Vagina (tissue), 2 donors: ENCODE results near the gene SMIM12. TPM values are rescaled to one million over a fixed set of nuclear protein-coding genes. Genes with fewer than 3 reads are reported as not detected.

Source experiments
- DNase-seq, 2 donors: peaks; one replicate each; pipeline ENCODE4 v3.0.0-alpha.2; 2017; ENCODE audit errors: extremely low spot score in 2 of 2
- H3K27ac ChIP-seq: fragments of 200-600 bp; sonication (generic); one replicate; pipeline ENCODE4 v1.5.1; 2019
- H3K27me3 ChIP-seq: fragments of 200-600 bp; sonication (generic); one replicate; pipeline ENCODE4 v1.5.1; 2019
- H3K36me3 ChIP-seq, 2 donors: fragments of 200-600 bp; sonication (generic); one replicate each; pipeline ENCODE4 v1.5.1; 2017 to 2019
- H3K4me1 ChIP-seq: fragments of 200-600 bp; sonication (generic); one replicate; pipeline ENCODE4 v1.5.1; 2019
- H3K4me3 ChIP-seq, 2 donors: fragments of 200-600 bp; sonication (generic); 1 replicate in 1 of 2; 2 replicates in 1 of 2; pipeline ENCODE4 v1.5.1; 2016 to 2019
- H3K9me3 ChIP-seq: fragments of 200-600 bp; sonication (generic); one replicate; pipeline ENCODE4 v1.5.1; 2019
- CTCF ChIP-seq, 3 experiments: fragments of 450-650 bp in 2 of 3; fragments of 200-600 bp in 1 of 3; sonication (generic) in 1 of 3; IDR thresholded peaks; one replicate each; pipeline ENCODE4 v1.5.1; 2017 to 2019; ENCODE audit warnings: antibody characterized with exemption in 3 of 3, mild to moderate bottlenecking in 2 of 3, moderate library complexity in 2 of 3
- POLR2A ChIP-seq, 2 donors: fragments of 450-650 bp; IDR thresholded peaks; one replicate each; pipeline ENCODE4 v1.6.1; 2017; ENCODE audit warnings: antibody characterized with exemption in 2 of 2, mild to moderate bottlenecking in 2 of 2, moderate library complexity in 2 of 2
- POLR2AphosphoS5 ChIP-seq, 2 donors: sonication (generic); formaldehyde crosslinking; IDR thresholded peaks; one replicate each; pipeline ENCODE4 v1.9.0; 2017; ENCODE audit warnings: antibody characterized with exemption in 2 of 2, mild to moderate bottlenecking in 2 of 2, low read depth in 1 of 2; ENCODE audit not compliant: insufficient read depth in 1 of 2
- intact Hi-C: fragments of 100-400 bp; cut with DNase I; formaldehyde crosslinking; loops from one replicate; pipeline ENCODE4 v1.15.1; 2023
- total RNA-seq: library from RNA; depleted of rRNA; stranded (reverse); fragments of >200 nt; gene quantifications from one replicate; pipeline ENCODE4 v1.2.3, GENCODE V29; 2016

The SMIM12 gene
- total RNA-seq, 1 donor from 2014 or later = 36.6 TPM

- intact Hi-C loops = no loop called here
- H3K27ac ChIP-seq = no peak overlapping the region
Measured at GRCh38 chr1:34905098-34905459, 45.5 kb upstream of the SMIM12 start.

GRCh38 chr1:34904236-34905097, 44.9 kb upstream of the SMIM12 start:
- Histone ChIP-seq H3K4me1 (no peaks in the 10 kb centered on the region), H3K4me3 (no peak overlapping the region), H3K27me3 (no peaks in the 10 kb centered on the region), H3K9me3 (no peaks in the 10 kb centered on the region), H3K36me3 (no peaks in the 10 kb centered on the region), H3K27ac (no peak overlapping the region)
- intact Hi-C loops = no loop called here
- DNase-seq = no peak
- TF ChIP-seq CTCF (IDR thresholded peaks at IDR 0.05) = no peak
- TF ChIP-seq POLR2AphosphoS5 (IDR thresholded peaks at IDR 0.05; ENCODE audit: insufficient read depth in 1 of 2, low read depth in 1 of 2) = no peak
- TF ChIP-seq POLR2A (IDR thresholded peaks at IDR 0.05) = no peak

More at GRCh38 chr1:34905098-34905459, 45.5 kb upstream of the SMIM12 start:
- no peak for DNase-seq
- no peaks in the 10 kb centered on the region for H3K9me3 ChIP-seq
- H3K4me3 ChIP-seq = no peak overlapping the region
- H3K27me3 ChIP-seq = no peaks in the 10 kb centered on the region
- no peaks in the 10 kb centered on the region for H3K36me3 ChIP-seq
- H3K4me1 ChIP-seq = no peaks in the 10 kb centered on the region
- no peak for TF ChIP-seq POLR2AphosphoS5 (IDR thresholded peaks at IDR 0.05; ENCODE audit: insufficient read depth in 1 of 2, low read depth in 1 of 2)

GRCh38 chr1:34901919-34902318, 42.4 kb upstream of the SMIM12 start:
- H3K27ac ChIP-seq = no peak overlapping the region
- TF ChIP-seq CTCF (IDR thresholded peaks at IDR 0.05) = no peak
- no peak for TF ChIP-seq POLR2AphosphoS5 (IDR thresholded peaks at IDR 0.05; ENCODE audit: insufficient read depth in 1 of 2, low read depth in 1 of 2)
- no peak for TF ChIP-seq POLR2A (IDR thresholded peaks at IDR 0.05)
- no peaks in the 10 kb centered on the region for H3K36me3 ChIP-seq
- DNase-seq = no peak
- no peaks in the 10 kb centered on the region for H3K9me3 ChIP-seq
- H3K4me3 ChIP-seq = no peak overlapping the region
- intact Hi-C loops = no loop called here
- H3K27me3 ChIP-seq = no peaks in the 10 kb centered on the region
- no peaks in the 10 kb centered on the region for H3K4me1 ChIP-seq

GRCh38 chr1:34900775-34901502, 41.4 kb upstream of the SMIM12 start:
- intact Hi-C loops = no loop called here
- Histone ChIP-seq H3K4me3 (no peak overlapping the region), H3K36me3 (no peaks in the 10 kb centered on the region), H3K27ac (no peak overlapping the region), H3K4me1 (no peaks in the 10 kb centered on the region), H3K9me3 (no peaks in the 10 kb centered on the region), H3K27me3 (no peaks in the 10 kb centered on the region)
- DNase-seq = no peak
- no peak for TF ChIP-seq CTCF (IDR thresholded peaks at IDR 0.05)
- TF ChIP-seq POLR2AphosphoS5 (IDR thresholded peaks at IDR 0.05; ENCODE audit: insufficient read depth in 1 of 2, low read depth in 1 of 2) = no peak
- no peak for TF ChIP-seq POLR2A (IDR thresholded peaks at IDR 0.05)

- no peak for DNase-seq
- Histone ChIP-seq H3K27me3 (no peaks in the 10 kb centered on the region), H3K36me3 (no peaks in the 10 kb centered on the region), H3K9me3 (no peaks in the 10 kb centered on the region), H3K27ac (no peak overlapping the region), H3K4me3 (no peak overlapping the region), H3K4me1 (no peaks in the 10 kb centered on the region)
- TF ChIP-seq POLR2A (IDR thresholded peaks at IDR 0.05) (no peak), POLR2AphosphoS5 (IDR thresholded peaks at IDR 0.05; ENCODE audit: insufficient read depth in 1 of 2, low read depth in 1 of 2) (no peak), CTCF (IDR thresholded peaks at IDR 0.05) (no peak)
- intact Hi-C loops = no loop called here
Measured at GRCh38 chr1:34899906-34900305, 40.4 kb upstream of the SMIM12 start.
